ENCODE results near the gene TMEM220.

DNA sequence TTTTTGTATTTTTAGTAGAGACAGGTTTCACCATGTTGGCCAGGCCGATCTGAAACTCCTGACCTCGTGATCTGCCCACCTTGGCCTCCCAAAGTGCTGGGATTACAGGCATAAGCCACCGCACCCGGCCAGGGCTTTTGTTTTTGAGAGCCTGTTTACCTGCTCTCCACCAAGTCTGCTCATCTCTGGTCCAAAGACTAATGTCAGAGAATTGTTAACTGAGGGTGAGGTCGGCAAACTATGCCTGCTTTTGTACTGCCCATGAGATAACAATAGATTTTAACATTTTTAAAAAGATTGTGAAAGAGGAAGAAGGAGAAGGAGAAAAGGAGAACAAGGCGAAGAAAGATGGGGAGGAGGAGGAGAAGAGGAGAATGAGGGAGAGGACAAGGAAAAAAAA lies 48.1 kb upstream of the TMEM220 start:
- TF ChIP-seq RARB (CRISPR knock-in tag; IDR thresholded peaks at IDR 0.05): no peak
- TF ChIP-seq ZFP3 (CRISPR knock-in tag; IDR thresholded peaks at IDR 0.05): no peak
- TF ChIP-seq ARNTL (CRISPR knock-in tag; IDR thresholded peaks at IDR 0.05; ENCODE audit: borderline replicate concordance, low read depth): no peak
- TF ChIP-seq BACH2 (CRISPR knock-in tag; IDR thresholded peaks at IDR 0.05; ENCODE audit: borderline replicate concordance): no peak
- TF ChIP-seq ZC3H10 (CRISPR knock-in tag; IDR thresholded peaks at IDR 0.05): no peak
- TF ChIP-seq ZNF565 (CRISPR knock-in tag; conservative IDR thresholded peaks at IDR 0.05; ENCODE audit: low read depth): no peak
- TF ChIP-seq, protein P1, sequence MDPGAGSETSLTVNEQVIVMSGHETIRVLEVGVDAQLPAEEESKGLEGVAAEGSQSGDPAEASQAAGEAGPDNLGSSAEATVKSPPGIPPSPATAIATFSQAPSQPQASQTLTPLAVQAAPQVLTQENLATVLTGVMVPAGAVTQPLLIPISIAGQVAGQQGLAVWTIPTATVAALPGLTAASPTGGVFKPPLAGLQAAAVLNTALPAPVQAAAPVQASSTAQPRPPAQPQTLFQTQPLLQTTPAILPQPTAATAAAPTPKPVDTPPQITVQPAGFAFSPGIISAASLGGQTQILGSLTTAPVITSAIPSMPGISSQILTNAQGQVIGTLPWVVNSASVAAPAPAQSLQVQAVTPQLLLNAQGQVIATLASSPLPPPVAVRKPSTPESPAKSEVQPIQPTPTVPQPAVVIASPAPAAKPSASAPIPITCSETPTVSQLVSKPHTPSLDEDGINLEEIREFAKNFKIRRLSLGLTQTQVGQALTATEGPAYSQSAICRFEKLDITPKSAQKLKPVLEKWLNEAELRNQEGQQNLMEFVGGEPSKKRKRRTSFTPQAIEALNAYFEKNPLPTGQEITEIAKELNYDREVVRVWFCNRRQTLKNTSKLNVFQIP (CRISPR knock-in tag; IDR thresholded peaks at IDR 0.05; ENCODE audit: borderline replicate concordance, low read depth): no peak
- TF ChIP-seq, protein P2, sequence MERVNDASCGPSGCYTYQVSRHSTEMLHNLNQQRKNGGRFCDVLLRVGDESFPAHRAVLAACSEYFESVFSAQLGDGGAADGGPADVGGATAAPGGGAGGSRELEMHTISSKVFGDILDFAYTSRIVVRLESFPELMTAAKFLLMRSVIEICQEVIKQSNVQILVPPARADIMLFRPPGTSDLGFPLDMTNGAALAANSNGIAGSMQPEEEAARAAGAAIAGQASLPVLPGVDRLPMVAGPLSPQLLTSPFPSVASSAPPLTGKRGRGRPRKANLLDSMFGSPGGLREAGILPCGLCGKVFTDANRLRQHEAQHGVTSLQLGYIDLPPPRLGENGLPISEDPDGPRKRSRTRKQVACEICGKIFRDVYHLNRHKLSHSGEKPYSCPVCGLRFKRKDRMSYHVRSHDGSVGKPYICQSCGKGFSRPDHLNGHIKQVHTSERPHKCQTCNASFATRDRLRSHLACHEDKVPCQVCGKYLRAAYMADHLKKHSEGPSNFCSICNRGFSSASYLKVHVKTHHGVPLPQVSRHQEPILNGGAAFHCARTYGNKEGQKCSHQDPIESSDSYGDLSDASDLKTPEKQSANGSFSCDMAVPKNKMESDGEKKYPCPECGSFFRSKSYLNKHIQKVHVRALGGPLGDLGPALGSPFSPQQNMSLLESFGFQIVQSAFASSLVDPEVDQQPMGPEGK (CRISPR knock-in tag; IDR thresholded peaks at IDR 0.05; ENCODE audit: borderline replicate concordance): no peak
- TF ChIP-seq ISL1 (CRISPR knock-in tag; IDR thresholded peaks at IDR 0.05): no peak
- no peak for TF ChIP-seq CSDC2 (CRISPR knock-in tag; IDR thresholded peaks at IDR 0.05)

All from SK-N-SH treated with all-trans-retinoic acid at 6 μM for 48 hours (cell line).